Ishikawa (cell line): ENCODE results near the gene NACC2.
A peak's percentile ranks its signal among the peaks of the same experiment; 100 is the strongest.

Experiments used
- CEBPB ChIP-seq: IDR thresholded peaks from 2 replicates; pipeline ENCODE4 v1.6.1; 2012
- CREB1 ChIP-seq: IDR thresholded peaks from 2 replicates; pipeline ENCODE4 v1.6.1; 2012; ENCODE audit warnings: low read depth
- EGR1 ChIP-seq: IDR thresholded peaks from 2 replicates; pipeline ENCODE4 v1.6.1; 2012
- EP300 ChIP-seq: IDR thresholded peaks from 2 replicates; pipeline ENCODE4 v1.6.1; 2012; ENCODE audit warnings: borderline replicate concordance
- FOXM1 ChIP-seq: IDR thresholded peaks from 2 replicates; pipeline ENCODE4 v1.6.1; 2012; ENCODE audit warnings: low read depth, borderline replicate concordance
- MAX ChIP-seq: IDR thresholded peaks from 2 replicates; pipeline ENCODE4 v1.6.1; 2012
- NFIC ChIP-seq: IDR thresholded peaks from 2 replicates; pipeline ENCODE4 v1.6.1; 2012
- RAD21 ChIP-seq: IDR thresholded peaks from 2 replicates; pipeline ENCODE4 v1.6.1; 2012; ENCODE audit warnings: low read depth
- REST ChIP-seq: IDR thresholded peaks from 2 replicates; pipeline ENCODE4 v1.6.1; 2012; ENCODE audit warnings: low read depth, mild to moderate bottlenecking
- TAF1 ChIP-seq: IDR thresholded peaks from 2 replicates; pipeline ENCODE4 v1.6.1; 2012; ENCODE audit warnings: low read depth, mild to moderate bottlenecking
- TCF12 ChIP-seq: IDR thresholded peaks from 2 replicates; pipeline ENCODE4 v1.6.1; 2012; ENCODE audit warnings: low read depth
- TEAD4 ChIP-seq: IDR thresholded peaks from 2 replicates; pipeline ENCODE4 v1.6.1; 2012
- USF1 ChIP-seq: IDR thresholded peaks from 2 replicates; pipeline ENCODE4 v1.6.1; 2012
- YY1 ChIP-seq: IDR thresholded peaks from 2 replicates; pipeline ENCODE4 v1.6.1; 2012; ENCODE audit warnings: low read depth
- ZBTB7A ChIP-seq: IDR thresholded peaks from 2 replicates; pipeline ENCODE4 v1.6.1; 2012; ENCODE audit warnings: low read depth

The NACC2 gene

GRCh38 chr9:135994501-135995192, 100.4 kb downstream of the NACC2 start:
- no peak for TF ChIP-seq TEAD4
- TF ChIP-seq NFIC: no peak
- no peak for TF ChIP-seq USF1
- TF ChIP-seq CREB1: no peak
- TF ChIP-seq RAD21: no peak
- TF ChIP-seq TCF12: no peak
- no peak for TF ChIP-seq MAX
- TF ChIP-seq ZBTB7A: no peak
- no peak for TF ChIP-seq REST
- TF ChIP-seq EP300: no peak
- TF ChIP-seq EGR1: no peak
- TF ChIP-seq TAF1: no peak
- no peak for TF ChIP-seq YY1
- TF ChIP-seq FOXM1: no peak
- no peak for TF ChIP-seq CEBPB

- no peak for TF ChIP-seq CEBPB
- TF ChIP-seq REST: no peak
- TF ChIP-seq MAX: no peak
- no peak for TF ChIP-seq NFIC
- TF ChIP-seq ZBTB7A: no peak
- TF ChIP-seq CREB1: no peak
- no peak for TF ChIP-seq EP300
Measured at GRCh38 chr9:135993765-135994500, 101.2 kb downstream of the NACC2 start.

GRCh38 chr9:135993409-135993742, 101.7 kb downstream of the NACC2 start:
- no peak for TF ChIP-seq ZBTB7A
- TF ChIP-seq TEAD4: no peak
- TF ChIP-seq USF1: no peak
- no peak for TF ChIP-seq CEBPB
- TF ChIP-seq NFIC: no peak
- TF ChIP-seq EGR1: no peak
- no peak for TF ChIP-seq REST
- TF ChIP-seq CREB1: no peak

- TF ChIP-seq MAX (peak; percentile 66), FOXM1 (no peak), EP300 (no peak), TEAD4 (no peak), REST (no peak), USF1 (no peak), TCF12 (no peak), NFIC (peak; percentile 59), CREB1 (no peak)
Measured at GRCh38 chr9:135992486-135993408, 102.3 kb downstream of the NACC2 start.
